GM19043 (cell line): ENCODE data around the gene MRPS23.

Source experiments
- ATAC-seq: cut with Tn5 transposase; IDR thresholded peaks from one replicate; pipeline ENCODE4 v1.9.1; 2021; ENCODE audit warnings: low read depth; ENCODE audit not compliant: unreplicated experiment

Gene MRPS23

DNA sequence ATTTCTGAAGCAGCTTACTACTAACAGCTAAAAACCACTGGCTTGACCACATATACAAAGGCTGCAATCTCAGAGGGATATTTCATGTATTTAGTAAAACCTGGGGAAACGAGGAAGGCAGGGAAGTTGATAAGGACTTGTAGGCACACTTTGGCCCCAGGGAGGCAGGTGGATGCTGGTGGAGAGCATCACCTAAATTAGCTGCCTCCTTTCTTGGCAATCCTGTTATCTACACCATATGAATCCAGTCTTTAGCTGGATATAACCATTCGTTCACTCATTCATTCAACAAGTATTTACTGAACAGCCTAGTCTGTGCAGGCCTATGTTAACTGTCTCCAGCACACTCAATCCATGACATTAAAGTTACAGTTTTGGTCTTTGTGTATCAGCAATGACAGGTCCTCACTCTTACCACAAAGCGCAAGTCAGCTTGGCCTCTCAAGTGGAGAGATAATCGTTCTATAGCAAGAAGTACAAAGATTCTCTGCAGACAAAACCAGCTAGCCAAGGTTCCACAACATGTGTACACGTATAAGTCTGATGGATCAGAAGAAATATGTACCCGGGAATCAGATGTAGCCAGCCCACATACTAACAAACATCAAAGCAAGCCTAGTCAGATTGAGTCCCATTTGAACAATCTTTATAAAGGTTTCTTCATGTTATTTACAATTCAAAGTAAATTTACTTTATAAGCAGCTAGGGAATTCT, 10.8 kb downstream of the MRPS23 start:
- no peak for ATAC-seq

DNA sequence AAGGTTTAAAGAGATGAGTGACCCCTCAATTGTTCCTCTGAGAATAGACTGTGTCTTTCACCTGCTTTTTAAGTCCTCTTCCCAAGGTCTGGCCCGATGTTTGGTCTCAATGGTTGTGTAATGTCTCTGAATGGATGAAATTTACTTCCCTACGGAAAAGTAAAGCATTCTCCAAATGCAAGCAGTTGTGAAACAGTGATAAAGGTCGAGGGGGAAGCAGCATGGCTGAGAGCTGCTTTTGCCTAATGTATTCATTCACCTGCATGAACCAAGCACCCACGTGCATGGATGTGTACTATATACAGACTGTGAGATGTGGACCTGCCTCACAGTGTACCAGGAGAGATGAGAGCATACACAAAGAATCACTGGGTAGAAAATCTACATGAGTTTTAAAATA, 11.4 kb downstream of the MRPS23 start:
- ATAC-seq, result no peak

DNA sequence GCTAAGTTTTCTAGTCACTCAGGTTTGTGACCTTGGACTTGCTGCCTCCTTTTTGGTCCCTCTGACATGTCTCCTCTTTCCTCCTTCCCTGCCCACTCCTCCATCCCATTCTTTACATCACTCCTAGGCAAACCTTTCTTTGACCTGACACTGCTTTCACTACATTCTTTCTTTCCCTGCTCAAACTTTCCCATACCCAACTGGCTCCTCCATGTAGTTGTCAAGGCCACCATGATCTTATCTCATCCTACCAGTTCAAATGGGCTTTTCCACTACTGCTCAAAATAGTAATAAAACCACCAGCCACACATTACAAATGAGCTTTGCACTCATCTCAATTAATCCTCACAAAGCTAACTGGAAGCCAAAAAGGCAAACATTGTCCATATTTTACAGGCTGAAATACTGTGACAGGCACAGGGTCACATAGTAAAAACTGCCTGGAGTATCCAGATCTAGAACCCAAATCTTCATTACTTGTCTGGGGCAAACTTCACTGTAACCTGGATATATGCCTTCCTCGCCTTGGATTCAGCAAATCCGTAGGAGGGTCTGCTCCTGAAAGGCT, 14.4 kb downstream of the MRPS23 start:
- no peak for ATAC-seq

DNA sequence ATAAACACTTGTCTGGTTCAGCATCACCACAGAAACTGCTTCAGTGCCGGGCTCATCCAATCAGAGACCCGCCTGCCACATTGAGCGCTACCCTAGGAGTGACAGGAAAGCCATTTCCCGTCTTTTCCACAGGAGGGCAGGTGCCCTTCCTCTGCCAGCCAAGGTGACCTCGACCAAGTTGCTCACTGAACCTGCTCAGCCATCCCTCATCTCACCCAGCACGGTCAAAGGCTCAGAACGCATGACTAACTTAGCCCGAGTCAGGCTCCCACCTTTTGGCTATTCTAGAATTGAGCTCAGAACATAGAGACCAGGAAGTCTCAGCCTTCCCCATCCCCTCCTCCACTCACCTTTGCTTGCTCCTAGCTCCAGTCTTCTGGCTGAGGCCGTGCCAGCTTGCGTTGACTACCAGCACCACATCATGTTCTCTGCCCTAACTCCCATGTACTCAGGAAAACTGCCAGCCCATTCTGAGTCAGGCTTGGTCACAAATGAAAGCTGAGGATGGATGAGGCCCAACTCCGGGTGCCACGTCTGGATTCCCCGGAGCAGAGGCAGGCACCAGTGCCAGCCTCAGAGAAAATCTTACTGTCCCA, 15.6 kb downstream of the MRPS23 start:
- no peak for ATAC-seq

DNA sequence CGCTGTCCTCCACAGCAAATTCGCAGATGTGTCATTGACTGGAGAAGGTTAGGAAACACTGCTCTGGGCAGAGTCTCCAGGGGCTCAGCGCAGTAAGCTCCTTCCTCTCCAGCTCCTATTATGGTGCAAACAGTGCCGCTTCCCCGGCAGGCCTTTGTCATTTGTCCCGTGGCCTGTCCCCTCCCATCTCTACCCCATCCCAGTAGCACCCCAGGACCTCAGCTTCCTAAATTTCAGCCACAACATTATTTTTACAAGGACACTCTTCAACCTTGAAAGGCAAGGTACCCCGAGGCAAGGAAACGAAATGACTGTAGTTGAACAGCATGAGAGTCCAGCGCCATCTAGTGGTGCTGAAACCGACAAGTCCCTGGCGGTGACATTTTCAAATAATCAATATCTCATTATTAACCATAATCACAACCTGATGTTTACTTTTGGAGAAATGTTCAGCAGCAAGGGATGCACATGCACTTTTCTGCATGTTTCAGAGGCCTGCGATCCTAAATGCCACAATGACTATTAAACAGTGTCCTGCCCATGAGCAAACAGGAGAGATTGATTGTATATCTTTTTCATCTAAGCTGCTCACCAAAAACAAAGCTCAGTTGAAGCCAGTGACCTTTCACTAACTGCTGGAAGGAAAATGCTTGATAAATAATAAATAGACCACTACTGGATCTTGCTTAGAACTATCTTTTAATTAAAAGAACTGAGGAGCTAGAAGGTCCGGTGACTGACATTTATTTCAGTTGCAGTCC, 16.5 kb downstream of the MRPS23 start:
- ATAC-seq, result no peak

DNA sequence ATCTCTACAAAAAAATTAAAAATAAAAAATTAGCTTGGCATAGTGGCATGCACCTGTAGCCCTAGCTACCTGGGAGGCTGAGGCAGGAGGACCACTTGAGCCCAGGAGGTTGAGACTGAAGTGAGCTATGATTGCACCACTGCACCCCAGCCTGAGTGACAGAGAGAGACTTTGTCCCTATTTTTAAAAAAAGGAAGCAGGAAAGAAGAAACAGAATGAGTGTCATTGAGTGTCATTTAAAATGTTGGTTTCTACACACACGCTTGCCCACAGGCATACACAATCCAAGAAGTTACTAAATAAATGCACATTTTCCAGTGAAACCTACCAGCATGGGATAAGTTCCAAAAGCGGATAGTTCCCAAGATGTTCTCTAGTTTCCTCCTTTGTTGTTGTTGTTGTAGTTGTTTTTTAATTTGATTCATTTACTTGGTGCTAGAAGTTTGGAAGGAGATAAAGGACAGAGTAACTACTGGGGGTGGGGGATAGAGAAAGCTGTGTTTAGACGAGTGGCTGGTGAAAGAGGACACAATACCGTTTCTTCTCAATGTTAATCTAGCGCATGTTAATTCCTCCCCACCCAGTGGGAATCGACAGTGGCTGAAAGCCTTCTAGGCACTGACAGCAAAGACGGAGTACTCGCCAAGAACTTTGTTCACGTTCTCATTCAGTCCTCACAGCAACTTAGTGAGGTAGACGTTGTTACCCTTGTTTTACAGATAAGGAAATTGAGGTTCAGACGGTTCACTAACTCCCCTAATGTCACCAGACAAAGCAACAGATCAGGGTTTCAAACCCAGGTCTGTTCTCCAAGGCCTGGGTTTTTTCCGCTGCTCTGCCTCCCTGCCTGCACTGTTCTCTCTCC, 17.3 kb downstream of the MRPS23 start:
- no peak for ATAC-seq

DNA sequence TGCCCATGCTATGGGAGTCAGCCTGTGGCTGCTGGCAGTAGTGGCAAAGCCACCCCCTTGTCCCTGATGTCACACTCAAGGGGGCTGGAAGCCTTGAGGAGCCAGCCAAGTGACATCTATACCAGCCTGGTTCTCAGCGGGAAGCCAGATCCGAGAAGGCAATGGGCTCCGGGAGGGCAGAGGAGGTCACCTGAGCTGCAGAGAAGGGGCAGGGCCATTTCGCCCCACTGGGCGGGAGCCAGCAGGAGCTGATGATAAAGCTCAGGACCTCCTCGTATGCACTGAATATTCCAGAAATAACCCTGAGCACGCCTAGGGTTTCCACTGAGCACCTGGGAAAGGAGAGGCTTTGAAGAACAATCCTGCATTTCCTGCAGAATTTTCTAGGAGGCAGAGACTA, 19.0 kb downstream of the MRPS23 start:
- ATAC-seq, result no peak

DNA sequence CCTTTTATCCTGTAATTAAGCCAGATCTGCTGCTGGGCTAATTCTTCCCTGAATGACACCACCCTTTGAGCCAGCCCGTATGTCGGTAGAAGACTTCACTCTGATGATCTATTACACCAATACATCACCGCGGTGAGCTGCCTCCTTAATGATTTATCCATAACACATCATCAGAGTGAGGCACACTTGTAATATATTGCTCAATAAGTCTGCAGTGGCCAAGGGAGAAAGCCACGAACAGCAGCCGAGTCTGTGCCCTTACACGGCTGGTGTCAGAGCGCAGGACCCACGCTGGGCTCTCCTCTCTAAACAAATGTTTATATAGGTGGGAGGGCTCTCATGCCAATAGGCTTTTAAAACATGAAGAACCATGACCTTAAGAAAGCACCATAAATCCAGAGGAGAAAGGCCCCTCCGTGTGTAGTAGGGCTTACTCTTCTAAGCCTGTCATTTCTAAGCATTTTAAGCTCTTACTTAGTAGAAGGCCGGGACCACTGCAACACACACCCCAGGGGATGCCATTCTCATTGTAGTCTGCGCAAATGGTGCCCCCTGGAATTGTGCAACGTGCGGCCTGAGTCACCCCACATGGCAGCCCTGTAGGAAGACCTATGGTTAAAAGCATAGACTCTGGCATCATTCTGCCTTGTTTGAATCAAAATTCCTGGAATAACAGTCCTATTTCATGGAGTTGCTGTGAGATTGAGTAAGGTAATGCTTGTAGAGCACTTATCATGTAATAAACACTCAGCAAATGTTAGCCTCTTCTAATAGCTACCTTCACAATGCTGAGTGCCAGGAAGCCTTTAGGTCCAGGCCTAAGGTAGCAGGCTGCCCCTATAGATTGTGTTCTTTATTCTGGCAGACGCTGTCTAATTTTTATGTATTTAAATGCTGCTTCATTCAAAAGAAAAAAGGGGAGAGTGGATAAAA, 26.1 kb downstream of the MRPS23 start:
- no peak for ATAC-seq

DNA sequence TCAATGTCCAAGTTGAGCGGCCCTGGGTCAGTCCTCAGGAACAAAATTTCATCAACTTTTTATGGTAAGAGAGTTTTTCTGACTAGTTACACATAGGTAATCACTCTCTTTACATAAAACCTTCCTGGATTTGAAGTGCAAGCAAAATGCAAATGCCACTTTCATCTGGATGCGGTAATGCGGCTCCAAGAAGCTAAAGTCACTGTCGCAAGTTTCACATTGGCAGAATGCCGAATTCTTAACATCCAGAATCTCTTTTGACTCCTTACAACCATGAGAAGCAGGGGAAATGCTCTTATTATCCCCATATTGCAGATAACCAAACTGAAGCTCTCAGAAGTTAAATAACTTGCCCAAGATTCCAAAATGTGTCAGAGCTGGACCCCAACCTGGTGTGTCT, 30.0 kb downstream of the MRPS23 start:
- no peak for ATAC-seq

DNA sequence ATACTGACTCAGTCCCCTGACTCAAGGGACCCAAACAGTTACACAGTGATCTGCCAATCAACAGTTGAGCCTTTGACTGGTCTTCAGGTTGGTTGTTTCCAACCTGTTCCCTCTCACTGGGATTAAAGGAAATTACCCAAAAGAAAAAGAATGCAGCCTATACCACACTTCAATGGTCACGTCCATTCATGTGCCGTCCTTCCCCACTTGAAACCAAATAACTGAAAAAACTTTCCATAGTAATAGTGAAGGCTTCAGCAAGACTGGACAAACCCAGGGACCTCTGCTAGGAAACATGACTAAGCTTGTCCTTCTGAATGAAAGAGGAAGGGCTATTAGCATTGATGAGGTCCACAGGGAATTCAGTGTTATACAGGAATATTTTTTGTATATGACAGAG, 30.6 kb downstream of the MRPS23 start:
- no peak for ATAC-seq

DNA sequence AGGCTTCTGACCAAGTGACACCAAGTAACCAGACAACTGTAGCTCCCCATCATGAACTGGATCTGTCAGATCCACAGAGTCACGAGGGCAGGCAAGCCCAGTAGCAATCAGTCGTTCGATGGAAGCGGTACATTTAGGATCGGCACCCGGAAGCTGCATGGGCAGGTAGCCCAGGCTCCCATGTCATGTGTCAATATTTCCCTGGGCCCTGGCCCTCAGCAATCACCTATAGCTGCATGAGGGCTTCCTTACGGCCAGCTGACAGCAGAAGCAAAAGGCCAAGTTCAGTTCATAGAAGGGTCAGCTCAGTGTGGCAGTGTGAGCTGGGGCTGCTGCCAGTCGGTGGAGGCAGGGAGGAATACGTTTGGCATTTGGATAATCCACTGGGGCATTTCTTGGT, 31.8 kb downstream of the MRPS23 start:
- ATAC-seq, result no peak

DNA sequence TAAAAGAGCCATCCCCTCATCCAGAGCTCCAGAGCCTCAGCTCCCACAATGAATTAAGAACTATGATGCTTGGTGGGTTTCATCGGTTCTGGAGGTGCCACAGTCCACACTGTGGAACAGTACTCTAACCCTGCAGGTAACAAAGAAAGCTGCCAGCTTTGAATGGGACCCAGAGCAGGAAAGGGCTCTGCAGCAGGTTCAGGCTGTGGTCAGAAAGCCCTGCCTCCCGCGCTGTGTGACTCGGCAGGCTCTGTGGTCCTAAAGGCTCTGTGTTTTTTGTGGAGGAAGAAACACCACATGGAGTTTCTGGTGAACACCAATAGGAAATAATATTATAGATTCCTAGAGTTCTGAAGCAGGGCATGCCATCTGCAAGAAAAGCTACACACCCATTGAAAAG, 32.5 kb downstream of the MRPS23 start:
- no peak for ATAC-seq

DNA sequence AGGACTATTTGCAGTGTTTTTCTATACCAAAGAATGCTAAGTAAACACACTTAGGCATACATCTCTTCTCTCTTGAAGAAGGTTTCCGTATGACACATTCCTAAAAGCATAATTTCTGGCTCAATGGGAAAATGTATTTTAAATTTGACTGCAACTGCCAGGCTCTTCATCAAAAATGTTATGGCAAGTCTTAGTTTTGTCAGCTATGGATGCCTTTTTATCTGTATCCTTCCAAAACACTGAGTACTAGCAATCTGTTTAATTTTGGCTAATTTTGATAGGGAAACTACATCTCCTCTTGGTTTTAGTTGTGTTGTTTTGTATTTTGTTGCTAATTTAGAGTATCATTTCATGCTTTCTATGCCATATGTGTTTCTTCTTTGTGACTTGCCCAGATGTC, 35.4 kb downstream of the MRPS23 start:
- no peak for ATAC-seq

DNA sequence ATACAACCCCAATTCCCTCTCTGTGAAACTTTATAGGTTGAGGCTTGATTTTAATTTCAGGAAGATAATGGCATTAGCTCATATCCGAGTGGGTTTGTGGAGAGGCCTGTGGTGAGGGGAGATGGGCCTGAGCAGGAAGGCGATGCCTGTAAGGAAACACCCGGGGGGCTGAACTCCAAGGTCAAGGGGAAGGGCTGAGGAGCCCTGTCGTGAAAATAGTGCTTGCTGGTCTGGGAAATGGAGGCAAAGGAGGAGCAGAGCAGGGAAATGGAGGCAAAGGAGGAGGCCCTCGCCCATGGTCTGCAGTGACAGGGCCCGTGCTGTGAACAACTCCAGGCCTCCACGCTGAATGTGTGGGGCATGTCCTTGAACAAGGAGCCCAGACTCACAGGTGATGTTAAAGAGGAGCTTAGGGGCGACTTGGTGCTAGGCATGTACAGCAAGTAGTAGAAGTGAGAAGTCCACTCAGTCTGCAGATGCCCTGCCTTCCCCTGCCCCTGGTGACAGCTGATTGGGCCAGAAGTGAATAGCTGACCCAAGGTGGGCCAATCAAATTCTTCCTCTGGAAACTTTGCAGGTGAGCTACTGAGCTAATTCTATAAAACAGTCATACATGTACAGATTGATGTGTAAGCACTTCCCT, 38.1 kb downstream of the MRPS23 start:
- no peak for ATAC-seq

DNA sequence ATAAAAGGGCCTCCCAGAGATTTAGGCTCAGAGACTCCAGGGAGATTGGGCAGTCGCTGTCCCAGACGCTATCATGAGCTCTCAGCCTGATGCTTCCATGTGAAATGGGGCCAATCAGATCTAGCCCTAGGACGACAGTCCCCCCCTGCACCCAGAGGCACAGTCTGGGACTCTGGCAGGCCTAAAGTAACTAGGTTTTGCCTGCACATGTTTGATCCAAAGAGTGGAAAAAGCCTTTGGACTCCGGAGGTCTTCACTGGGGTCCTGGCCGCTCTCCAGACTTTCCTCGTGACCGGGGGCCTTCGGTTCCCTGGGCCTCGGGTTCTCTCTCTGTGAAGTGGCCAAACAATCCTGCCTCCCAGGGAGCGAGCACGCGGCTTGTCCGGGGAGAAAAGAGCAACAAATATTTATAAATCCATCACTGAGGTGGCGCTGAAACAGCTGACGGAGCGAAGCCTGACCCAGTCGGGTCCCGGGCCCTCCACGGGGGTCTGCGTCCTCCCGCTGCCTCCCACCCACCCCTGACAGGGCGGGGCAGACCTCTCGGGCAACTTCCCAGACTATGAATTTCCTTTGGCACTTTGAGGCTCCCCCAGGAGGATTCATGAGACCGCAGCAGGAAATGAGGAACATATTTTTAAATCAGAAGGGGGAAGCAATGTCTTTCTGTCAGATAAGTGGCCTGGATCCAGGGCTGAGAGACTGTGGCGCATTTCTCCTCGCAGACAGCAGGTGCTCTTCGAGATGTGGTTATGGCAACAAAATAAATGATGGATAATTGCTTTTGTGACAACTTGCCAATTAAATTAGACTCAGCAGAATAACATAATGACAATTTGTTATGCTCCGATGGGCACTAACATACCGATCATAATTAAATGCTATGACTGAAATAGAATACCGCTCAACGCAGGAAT, 38.9 kb downstream of the MRPS23 start:
- ATAC-seq, result no peak

DNA sequence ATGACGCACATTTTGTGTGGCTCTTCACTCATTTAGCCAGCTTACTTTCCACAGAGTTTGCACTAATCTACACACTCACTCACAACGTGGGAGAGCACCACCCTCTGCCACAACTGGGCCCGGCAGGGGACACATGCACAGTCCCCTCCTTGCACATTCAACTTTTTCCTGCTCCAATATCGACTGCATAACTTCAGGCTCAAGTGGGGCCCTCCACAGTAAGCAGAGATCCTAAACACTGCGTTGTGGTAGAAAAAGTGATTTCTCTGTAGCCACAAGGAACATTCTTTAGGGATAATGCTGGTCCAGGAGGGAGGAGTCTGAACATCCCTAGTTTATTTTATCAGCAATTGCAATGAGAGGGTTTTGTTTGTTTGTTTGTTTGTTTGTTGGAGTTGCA, 40.0 kb downstream of the MRPS23 start:
- ATAC-seq, result no peak

DNA sequence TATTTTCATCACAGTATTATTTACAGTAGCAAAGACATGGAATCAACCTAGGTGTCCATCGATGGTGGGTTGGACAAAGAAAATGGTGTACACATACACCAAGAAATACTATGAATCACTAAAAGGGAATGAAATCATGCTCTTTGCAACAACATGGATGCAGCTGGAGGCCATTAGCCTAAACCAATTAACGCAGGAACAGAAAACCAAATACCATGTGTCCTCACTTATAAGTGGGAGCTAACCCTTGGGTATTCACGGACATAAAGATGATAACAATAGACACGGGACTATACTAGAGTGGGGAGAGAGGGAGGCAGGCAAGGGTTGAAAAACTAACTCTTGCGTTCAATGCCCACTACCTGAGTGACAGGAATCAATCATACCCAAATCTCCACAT, 41.0 kb downstream of the MRPS23 start:
- no peak for ATAC-seq

DNA sequence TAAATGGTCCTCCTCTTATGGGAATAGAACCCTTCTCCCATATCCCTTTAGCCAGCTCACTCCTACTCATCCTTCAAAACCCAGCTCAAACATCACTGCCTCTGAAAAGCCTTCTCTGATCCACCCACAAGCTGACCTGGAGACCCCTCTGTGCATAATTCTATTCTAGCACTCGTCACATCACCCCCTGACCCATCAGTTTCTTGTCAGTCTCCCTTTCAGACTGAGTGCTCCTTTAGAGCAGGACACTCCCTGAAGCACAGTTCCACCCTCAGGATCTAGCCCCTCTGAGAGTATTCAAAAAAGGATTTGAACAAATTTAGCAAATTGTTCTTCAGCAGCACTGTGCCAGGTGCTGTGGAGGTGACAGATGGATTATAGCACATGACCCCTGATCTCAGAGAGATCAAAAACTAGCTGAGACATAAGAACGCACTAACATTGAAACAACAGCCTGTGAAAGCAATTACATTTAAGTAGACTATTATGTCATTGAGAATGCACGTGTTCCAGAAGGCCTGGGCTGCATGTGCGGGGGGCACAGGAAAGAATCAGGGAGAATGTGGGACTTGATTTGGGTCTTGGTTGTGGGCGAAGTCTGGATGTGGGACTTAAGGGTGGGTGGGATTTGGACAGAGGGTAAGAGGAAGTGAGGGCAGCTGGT, 43.5 kb downstream of the MRPS23 start:
- ATAC-seq, result no peak
